Smooth muscle cell (in vitro differentiated cells): Measurements from ENCODE around the gene CERS6. TPM values are rescaled to one million over a fixed set of nuclear protein-coding genes. Genes with fewer than 3 reads are reported as not detected.

Experiments used
- DNase-seq: peaks from one replicate; lab custom pipeline; 2025; ENCODE audit not compliant: unreplicated experiment; lab: John Stamatoyannopoulos, UW
- H2AFZ ChIP-seq: fragments of 200-600 bp; sonication (generic); 2 replicates; pipeline ENCODE4 v1.6.0; 2016; ENCODE audit warnings: antibody characterized with exemption, low read depth, mild to moderate bottlenecking
- H3F3A ChIP-seq: fragments of 200-600 bp; sonication (generic); 2 replicates; pipeline ENCODE4 v1.6.0; 2017; ENCODE audit warnings: antibody characterized with exemption, low read depth
- H3K27ac ChIP-seq: fragments of 200-600 bp; sonication (generic); 2 replicates; pipeline ENCODE4 v1.5.1; 2016; ENCODE audit warnings: low read depth, mild to moderate bottlenecking
- H3K27me3 ChIP-seq: fragments of 200-600 bp; sonication (generic); 2 replicates; pipeline ENCODE4 v1.6.1; 2016; ENCODE audit warnings: low read depth, mild to moderate bottlenecking
- H3K36me3 ChIP-seq: fragments of 200-600 bp; sonication (generic); 2 replicates; pipeline ENCODE4 v1.5.1; 2016; ENCODE audit warnings: low read depth
- H3K4me1 ChIP-seq: fragments of 200-600 bp; sonication (generic); 2 replicates; pipeline ENCODE4 v1.5.1; 2016; ENCODE audit warnings: low read depth
- H3K4me2 ChIP-seq: fragments of 200-600 bp; sonication (generic); 2 replicates; pipeline ENCODE4 v1.6.0; 2016; ENCODE audit warnings: mild to moderate bottlenecking
- H3K4me3 ChIP-seq: fragments of 200-600 bp; sonication (generic); 2 replicates; pipeline ENCODE4 v1.5.1; 2016; ENCODE audit warnings: mild to moderate bottlenecking
- H3K79me2 ChIP-seq: fragments of 200-600 bp; sonication (generic); 2 replicates; pipeline ENCODE4 v1.6.0; 2016; ENCODE audit warnings: low read depth, mild to moderate bottlenecking
- H3K9ac ChIP-seq: fragments of 200-600 bp; sonication (generic); 2 replicates; pipeline ENCODE4 v1.6.0; 2016; ENCODE audit warnings: low read depth
- H3K9me3 ChIP-seq: fragments of 200-600 bp; sonication (generic); replicated peaks from 2 replicates; pipeline ENCODE4 v1.5.1; 2016; ENCODE audit warnings: low read depth
- H4K20me1 ChIP-seq: fragments of 200-600 bp; sonication (generic); 2 replicates; pipeline ENCODE4 v1.6.0; 2016; ENCODE audit warnings: low read depth
- CTCF ChIP-seq: fragments of 200-600 bp; sonication (generic); IDR thresholded peaks from 2 replicates; pipeline ENCODE4 v1.5.1; 2017; ENCODE audit warnings: borderline replicate concordance, mild to moderate bottlenecking, antibody characterized with exemption; ENCODE audit not compliant: insufficient read depth, poor library complexity, severe bottlenecking
- WGBS: methylation state at CpG from one replicate; pipeline ENCODE4 v1.1.7; 2016; ENCODE audit warnings: low lambda C conversion rate; 5-methylcytosine and 5-hydroxymethylcytosine counted together
- polyA plus RNA-seq: library from polyadenylated mRNA; unstranded; fragments of >200 nt; fragmentation: Nextera tagmentation; extraction: Ambion mirVana; gene quantifications from 2 replicates; pipeline ENCODE4 v1.2.1, GENCODE V29; 2016
- total RNA-seq: library from RNA; depleted of rRNA; stranded (reverse); fragments of >200 nt; gene quantifications from 2 replicates; pipeline ENCODE4 v1.2.3, GENCODE V29; 2014

Gene CERS6
- total and polyA plus RNA-seq, 2 experiments from 2014 or later: 9.2 to 26.6 TPM

- Histone ChIP-seq H4K20me1 (no peaks in the 10 kb centered on the region), H3K79me2 (no peaks in the 10 kb centered on the region), H2AFZ (no peak overlapping the region), H3K9ac (no peak overlapping the region), H3K9me3 (no peaks in the 10 kb centered on the region), H3K4me2 (no peak overlapping the region), H3K27ac (no peak overlapping the region), H3F3A (no peaks in the 10 kb centered on the region), H3K36me3 (peaks cover 3% of the 10 kb centered on the region), H3K27me3 (no peaks in the 10 kb centered on the region), H3K4me1 (no peaks in the 10 kb centered on the region), H3K4me3 (no peak overlapping the region)
- 0% methylated on average over 1 of the region's 1 CpG for WGBS
- TF ChIP-seq CTCF: no peak
- no peak for DNase-seq
Observed at GRCh38 chr2:168775837-168776236, 319.8 kb downstream of the CERS6 start.

DNA sequence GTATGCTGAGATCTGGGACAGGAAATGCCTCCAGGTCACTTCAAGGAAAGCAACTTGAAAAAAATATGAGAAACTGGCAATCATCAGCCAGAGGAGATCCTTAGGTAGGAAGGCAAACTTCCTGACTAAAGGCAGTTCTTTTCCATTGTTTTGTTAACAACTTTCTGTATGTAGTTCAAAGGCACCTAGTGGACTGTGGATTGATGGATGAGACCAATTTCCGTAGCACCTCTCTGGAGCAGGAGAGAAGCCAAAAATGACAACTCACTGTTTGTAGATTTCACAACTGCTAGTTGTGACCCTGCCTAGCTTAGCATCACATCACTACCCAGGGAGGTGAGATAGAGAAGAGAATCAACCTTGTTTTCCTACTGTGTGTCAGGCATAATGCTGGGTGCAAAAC is 324.6 kb downstream of the CERS6 start:
- H3K9ac ChIP-seq: no peak overlapping the region
- TF ChIP-seq CTCF: no peak
- no peaks in the 10 kb centered on the region for H3K9me3 ChIP-seq
- DNase-seq: no peak
- no peak overlapping the region for H3K27ac ChIP-seq
- no peaks in the 10 kb centered on the region for H3K36me3 ChIP-seq
- H3K4me1 ChIP-seq: no peaks in the 10 kb centered on the region
- H3K4me3 ChIP-seq: no peak overlapping the region
- no peaks in the 10 kb centered on the region for H3F3A ChIP-seq
- no peaks in the 10 kb centered on the region for H4K20me1 ChIP-seq
- no peak overlapping the region for H3K4me2 ChIP-seq
- H2AFZ ChIP-seq: no peak overlapping the region
- WGBS: 91% methylated on average over 1 of the region's 1 CpG
- no peaks in the 10 kb centered on the region for H3K27me3 ChIP-seq
- H3K79me2 ChIP-seq: no peaks in the 10 kb centered on the region

GRCh38 chr2:168781191-168781817 is 325.2 kb downstream of the CERS6 start:
- no peaks in the 10 kb centered on the region for H3K79me2 ChIP-seq
- no peaks in the 10 kb centered on the region for H4K20me1 ChIP-seq
- WGBS: 97% methylated on average over 2 of the region's 2 CpGs
- H3K9me3 ChIP-seq: no peaks in the 10 kb centered on the region
- no peak overlapping the region for H3K4me2 ChIP-seq
- DNase-seq: no peak
- no peak overlapping the region for H3K9ac ChIP-seq
- no peaks in the 10 kb centered on the region for H3K4me1 ChIP-seq
- no peak overlapping the region for H3K27ac ChIP-seq
- H2AFZ ChIP-seq: no peak overlapping the region
- no peaks in the 10 kb centered on the region for H3K27me3 ChIP-seq
- no peaks in the 10 kb centered on the region for H3F3A ChIP-seq
- H3K4me3 ChIP-seq: no peak overlapping the region
- H3K36me3 ChIP-seq: no peaks in the 10 kb centered on the region
- TF ChIP-seq CTCF: no peak

DNA sequence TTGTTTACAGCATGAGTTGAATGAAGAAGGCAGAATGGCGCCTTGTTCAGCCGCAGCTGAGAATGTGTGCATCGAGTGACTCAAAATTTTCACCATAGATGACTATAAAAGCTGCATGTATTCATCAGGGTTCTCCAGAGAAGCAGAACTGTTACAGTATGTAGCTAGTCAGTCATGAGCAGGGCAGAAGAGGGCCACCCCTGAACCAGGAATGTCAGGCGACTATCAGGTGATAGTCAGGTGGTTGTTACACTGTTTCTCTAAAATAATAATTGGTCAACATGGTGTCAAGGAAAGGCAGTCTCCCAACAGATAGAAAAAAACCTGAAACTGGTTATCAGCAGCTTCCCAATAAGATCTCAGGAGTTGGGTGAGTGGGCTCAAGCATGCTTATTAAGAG is 326.2 kb downstream of the CERS6 start:
- 93% methylated on average over 4 of the region's 4 CpGs for WGBS
- H4K20me1 ChIP-seq: no peaks in the 10 kb centered on the region
- H3K27ac ChIP-seq: no peak overlapping the region
- no peaks in the 10 kb centered on the region for H3K27me3 ChIP-seq
- H3F3A ChIP-seq: no peaks in the 10 kb centered on the region
- no peaks in the 10 kb centered on the region for H3K4me1 ChIP-seq
- H3K4me2 ChIP-seq: no peak overlapping the region
- no peaks in the 10 kb centered on the region for H3K36me3 ChIP-seq
- no peak overlapping the region for H2AFZ ChIP-seq
- no peaks in the 10 kb centered on the region for H3K79me2 ChIP-seq
- no peak for DNase-seq
- TF ChIP-seq CTCF: no peak
- H3K9me3 ChIP-seq: no peaks in the 10 kb centered on the region
- no peak overlapping the region for H3K9ac ChIP-seq
- H3K4me3 ChIP-seq: no peak overlapping the region
